DMS53 (cell line): ENCODE measurements around the gene BEST1.

Source experiments
- DNase-seq: peaks from one replicate; lab custom pipeline; 2025; lab: John Stamatoyannopoulos, UW

BEST1 gene

DNA sequence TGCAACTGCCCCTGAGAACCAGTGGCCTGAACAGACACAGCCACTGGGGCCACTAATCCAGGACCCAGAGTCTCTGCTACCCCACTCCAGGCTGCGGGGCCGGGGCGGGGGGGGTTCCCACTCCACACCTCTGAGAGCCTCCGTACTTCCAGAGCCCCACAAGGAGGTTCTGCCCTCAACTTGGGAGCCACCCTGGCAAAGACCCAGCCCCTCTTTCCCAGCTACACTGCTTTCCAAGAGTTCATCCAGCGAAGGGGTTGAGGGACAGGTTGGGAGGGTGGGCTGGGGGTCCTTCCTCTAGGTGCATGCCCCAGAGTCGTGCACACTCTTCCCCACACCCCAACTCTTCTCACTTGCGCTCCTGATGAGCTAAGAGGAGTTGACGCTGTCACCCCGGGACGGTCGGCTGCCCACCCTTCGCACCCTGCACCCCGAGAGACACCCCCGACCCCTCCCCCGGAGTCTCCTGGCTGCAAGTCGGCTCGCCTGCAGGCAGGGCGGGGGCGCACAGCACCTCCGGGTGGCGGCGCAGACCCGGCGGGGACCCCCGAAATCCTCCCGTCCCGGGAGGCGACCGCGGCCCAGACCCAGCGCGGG lies 33.3 kb upstream of the BEST1 start:
- no peak for DNase-seq

DNA sequence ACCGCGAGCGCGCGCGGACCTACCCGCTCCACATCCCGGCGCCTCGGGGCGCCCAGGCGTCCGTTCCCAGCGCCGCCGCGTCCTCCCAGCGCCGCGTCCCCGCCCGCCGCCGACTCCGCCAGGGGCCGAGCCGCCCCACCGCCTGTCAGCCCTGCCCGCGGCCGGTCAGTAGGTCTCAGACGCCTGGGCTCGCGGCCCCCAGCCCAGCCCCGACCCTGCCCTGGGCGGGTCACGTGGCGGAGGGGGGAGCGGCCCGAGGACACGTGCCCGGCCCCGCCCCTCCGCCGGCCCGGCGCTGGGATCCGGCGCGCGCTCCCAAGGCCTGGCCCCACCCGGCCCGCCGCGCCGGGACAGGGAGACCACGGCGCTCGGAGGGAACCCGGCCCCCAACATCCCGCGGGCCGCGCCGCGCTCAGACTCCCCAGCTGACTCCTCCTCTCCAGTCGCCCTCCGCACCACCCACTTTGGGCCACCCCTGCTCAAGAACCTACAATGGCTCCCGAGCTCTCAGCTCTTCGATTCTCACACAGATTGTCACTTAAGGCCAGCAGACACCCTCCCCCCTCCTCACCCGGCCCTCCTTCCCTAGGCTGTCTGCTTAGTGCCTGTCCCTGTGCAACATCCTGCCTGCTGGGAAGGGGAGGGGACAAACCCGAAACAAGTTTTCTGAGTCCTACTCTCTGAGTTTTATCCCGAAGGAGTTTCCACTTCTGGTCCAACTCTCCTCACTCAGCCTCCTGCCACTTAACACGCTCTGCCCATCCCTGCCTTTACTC lies 32.6 kb upstream of the BEST1 start, which contains the start of gene RAB3IL1:
TSS of gene RAB3IL1 (minus strand) at position 233 of the 776 bp plus-strand sequence. CDS start at position 34, 199 bp downstream.
- peak; percentile 72 for DNase-seq

DNA sequence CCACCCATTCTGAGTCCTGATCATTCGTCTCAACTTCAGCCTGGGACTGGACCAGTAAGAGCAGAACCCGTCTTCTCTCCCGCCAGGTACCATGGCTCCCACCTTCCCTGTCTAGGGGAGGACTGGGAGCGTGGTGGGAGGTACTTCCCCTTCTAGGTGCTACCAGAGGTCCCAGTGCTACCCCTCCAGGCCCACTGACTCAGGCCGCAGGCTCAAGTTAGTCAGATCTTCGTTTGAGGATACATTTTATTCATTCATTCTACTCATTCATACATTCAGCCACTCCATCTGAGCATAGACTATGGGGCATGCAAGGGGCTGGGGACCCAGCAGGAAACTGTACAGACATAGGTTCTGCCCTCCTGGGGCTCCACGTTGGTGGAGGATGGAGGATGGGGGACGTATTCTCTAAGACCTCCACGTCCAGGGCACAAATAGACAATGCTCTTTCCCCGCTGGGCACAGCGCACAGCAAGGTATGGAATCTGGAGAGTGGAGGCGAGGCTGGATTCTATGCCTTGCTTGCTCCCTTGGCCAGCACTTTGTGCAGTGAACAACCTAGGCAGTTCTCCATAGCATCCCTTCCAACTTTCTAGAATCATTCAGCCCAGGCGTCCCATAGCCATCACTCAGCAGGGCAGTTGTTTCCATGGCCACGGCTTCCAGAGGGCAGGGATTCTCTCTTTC lies 31.8 kb upstream of the BEST1 start:
- DNase-seq, result no peak

DNA sequence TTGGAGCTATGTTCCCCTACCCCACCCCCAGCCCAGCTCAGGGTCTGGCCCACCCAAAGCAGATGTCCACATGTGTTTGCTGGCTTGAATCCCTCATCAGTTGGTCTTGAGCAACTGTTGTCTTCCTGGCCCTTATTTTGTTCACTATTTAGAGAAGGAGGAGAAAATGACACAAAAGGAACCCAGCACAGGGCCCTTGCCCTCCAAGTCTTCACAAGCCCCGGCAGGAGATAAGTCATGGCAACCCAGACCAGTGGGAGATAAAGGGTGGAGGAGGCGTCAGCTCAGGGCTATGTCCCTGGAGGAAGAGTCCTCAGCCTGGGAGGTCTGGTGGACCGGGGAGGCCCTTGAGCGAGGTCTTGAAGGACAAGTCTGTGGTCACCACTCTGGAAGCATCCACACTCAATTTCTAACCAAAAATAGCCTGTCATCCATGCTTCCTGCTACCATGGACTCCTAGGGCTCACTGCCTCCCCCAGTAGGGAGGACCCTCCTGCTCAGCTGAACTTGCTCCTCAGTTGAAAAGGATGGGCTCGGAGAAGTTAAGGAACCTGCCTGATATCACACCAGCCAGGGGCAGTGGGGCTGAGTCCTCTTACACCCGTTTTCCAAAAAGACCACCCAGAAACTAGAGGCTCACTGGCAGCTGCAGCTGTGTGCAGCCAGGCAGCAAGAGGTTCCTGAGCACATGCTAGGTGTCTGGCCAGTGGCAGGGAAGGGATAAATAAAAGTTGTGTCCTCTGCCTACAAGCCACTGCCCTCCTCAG lies 31.0 kb upstream of the BEST1 start:
- DNase-seq, result no peak

- DNase-seq, result no peak
Observed at GRCh38 chr11:61919705-61920631, 30.2 kb upstream of the BEST1 start.

GRCh38 chr11:61921446-61921845 lies 28.7 kb upstream of the BEST1 start:
- no peak for DNase-seq

DNA sequence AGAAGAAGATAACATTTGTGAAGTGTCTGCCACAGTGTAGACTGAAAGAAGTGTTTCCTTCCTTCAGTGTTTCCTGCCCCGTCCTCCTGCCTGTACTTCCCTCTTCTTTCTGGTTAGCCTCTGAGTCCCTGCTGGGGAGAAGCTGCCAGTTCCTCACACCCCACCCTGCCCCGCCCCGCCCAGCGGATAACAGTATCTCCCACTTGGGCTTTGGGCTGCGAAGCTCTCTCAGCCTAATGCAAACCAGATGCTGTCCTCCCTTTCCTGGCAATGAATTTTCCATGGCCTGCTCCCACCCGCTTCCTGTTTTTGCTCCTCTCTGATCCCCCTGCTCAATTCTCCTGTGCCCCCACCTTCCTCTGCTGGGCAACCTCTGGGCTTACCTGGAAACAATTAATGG lies 27.6 kb upstream of the BEST1 start:
- DNase-seq, result no peak

- DNase-seq, result no peak
Observed at GRCh38 chr11:61923166-61924063, 26.7 kb upstream of the BEST1 start.

DNA sequence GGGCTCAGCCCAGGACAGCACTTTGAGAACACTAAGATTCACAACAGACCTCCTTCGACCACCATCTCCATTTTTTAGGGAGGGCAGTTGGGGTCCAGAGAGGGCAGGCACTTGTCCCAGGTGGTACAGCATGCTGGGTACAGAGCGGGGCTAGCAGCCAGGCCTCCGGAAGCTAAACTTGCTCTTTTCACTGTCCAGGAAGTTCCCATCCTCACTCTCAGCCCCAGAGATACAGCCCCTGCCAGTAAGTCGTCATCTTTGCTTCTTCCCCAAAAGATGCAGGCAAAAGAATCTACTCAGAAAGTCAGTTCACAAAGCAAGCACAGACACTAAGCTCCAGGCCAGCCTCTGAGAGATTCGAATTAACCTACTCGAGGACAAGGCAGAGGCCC lies 26.1 kb upstream of the BEST1 start:
- DNase-seq, result no peak

- DNase-seq, result no peak
Observed at GRCh38 chr11:61925736-61926135, 24.4 kb upstream of the BEST1 start.

GRCh38 chr11:61926235-61926634 lies 23.9 kb upstream of the BEST1 start:
- no peak for DNase-seq

DNA sequence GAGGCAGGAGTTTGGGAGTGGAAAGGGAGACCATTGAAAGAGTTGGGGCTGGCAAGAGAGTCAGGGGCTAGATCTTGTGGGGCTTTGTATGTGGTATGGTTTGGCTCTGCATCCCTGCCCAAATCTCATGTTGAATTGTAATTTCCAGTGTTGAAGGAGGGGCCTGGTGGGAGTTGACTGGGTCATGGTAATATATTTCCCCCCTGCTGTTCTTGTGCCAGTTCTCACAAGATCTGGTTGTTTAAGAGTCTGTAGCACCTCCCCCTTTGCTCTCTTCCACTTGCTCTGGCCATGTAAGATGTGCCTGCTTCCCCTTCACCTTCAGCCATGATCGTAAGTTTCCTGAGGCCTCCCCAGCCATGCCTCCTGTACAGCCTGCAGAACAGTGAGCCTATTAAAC lies 22.6 kb upstream of the BEST1 start:
- DNase-seq, result no peak

- no peak for DNase-seq
Observed at GRCh38 chr11:61928606-61929005, 21.5 kb upstream of the BEST1 start.

- DNase-seq, result no peak
Observed at GRCh38 chr11:61930933-61931332, 19.2 kb upstream of the BEST1 start.

DNA sequence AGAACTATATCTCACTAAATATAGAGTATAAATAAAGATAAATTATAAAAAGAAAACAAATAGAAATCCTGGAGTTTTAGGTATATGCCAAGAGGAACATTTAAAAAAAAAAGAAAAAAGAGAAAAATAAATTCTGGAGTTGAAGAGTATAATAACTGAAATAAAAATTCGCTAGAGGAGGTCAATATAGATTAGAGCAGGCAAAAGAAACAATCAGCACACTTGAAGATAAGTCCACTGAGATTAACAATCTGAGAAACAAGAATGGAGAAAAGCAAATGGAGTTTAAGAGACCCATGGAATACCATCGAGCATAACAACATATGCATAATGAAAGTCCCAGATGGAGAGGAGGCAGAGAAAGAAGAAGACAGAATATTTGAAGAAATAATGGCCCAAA lies 14.3 kb upstream of the BEST1 start:
- DNase-seq, result no peak

GRCh38 chr11:61940466-61940865 lies 9.7 kb upstream of the BEST1 start:
- no peak for DNase-seq

DNA sequence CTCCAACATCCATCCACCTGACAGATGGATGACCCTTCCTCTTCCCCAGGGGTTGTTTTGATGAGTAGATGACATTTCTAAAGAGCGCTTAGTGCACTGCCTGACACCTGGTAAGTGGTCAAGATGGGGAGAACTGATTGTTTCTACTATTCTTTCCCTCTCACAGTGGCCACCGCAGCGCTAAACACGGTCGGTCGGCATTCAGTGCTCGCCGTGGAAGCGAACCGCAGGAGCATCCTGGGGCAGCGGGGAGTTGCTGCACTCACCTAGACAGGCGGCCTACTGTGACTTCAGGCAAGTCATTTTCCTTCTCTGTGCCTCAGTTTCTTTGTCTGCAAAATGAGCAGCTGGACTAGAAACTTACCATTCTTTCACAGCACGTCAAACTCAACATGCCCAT lies 5.0 kb upstream of the BEST1 start:
- no peak for DNase-seq

- DNase-seq, result no peak
Observed at GRCh38 chr11:61946894-61947293, 3.3 kb upstream of the BEST1 start.

- peak; percentile 89 for DNase-seq
Observed at GRCh38 chr11:61947486-61948210, 2.5 kb upstream of the BEST1 start.

DNA sequence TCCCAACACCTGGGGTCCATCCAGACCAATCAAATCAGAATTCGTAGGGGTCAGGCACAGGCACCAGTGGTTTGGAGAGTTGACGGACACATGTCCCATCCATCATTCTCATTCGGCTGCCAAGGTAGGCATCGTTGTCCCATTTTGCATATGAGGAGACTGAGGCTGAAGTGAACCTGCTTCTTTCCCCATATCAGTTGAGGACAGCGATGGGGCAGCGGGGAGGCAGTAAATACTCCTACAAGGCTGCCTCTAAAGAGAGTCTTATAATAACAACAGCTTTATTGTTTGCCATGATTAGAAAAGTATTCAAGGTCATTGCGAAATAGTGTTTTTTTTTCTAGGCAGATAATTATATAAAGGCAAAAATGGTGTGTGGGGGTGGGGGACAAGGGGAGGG lies 1.6 kb upstream of the BEST1 start:
- DNase-seq, result no peak
